ENCODE measurements around the gene C2CD4B.

The C2CD4B gene

GRCh38 chr15:62147551-62147950 is 17.5 kb downstream of the C2CD4B start:
- DNase-seq, result no peak

GRCh38 chr15:62147149-62147548 is 17.9 kb downstream of the C2CD4B start:
- DNase-seq, result no peak

GRCh38 chr15:62145015-62145735 is 19.9 kb downstream of the C2CD4B start:
- DNase-seq, result no peak

GRCh38 chr15:62142736-62143135 is 22.3 kb downstream of the C2CD4B start:
- no peak for DNase-seq

GRCh38 chr15:62141643-62142588 is 23.2 kb downstream of the C2CD4B start:
- DNase-seq, result no peak

- DNase-seq, result no peak
Measured at GRCh38 chr15:62141200-62141599, 23.9 kb downstream of the C2CD4B start.

- no peak for DNase-seq
Measured at GRCh38 chr15:62138124-62138523, 27.0 kb downstream of the C2CD4B start.

GRCh38 chr15:62136911-62137865 is 27.9 kb downstream of the C2CD4B start:
- no peak for DNase-seq

- DNase-seq, result no peak
Measured at GRCh38 chr15:62135532-62136134, 29.5 kb downstream of the C2CD4B start.

- DNase-seq, result no peak
Measured at GRCh38 chr15:62133141-62133540, 31.9 kb downstream of the C2CD4B start.

GRCh38 chr15:62128916-62129315 is 36.2 kb downstream of the C2CD4B start:
- no peak for DNase-seq

GRCh38 chr15:62126364-62126763 is 38.7 kb downstream of the C2CD4B start:
- no peak for DNase-seq

GRCh38 chr15:62125773-62126172 is 39.3 kb downstream of the C2CD4B start:
- DNase-seq, result peak; percentile 83

- no peak for DNase-seq
Measured at GRCh38 chr15:62124973-62125303, 40.1 kb downstream of the C2CD4B start.

GRCh38 chr15:62124176-62124972 is 40.7 kb downstream of the C2CD4B start:
- DNase-seq, result no peak

GRCh38 chr15:62122249-62122648 is 42.8 kb downstream of the C2CD4B start:
- DNase-seq, result no peak

- no peak for DNase-seq
Measured at GRCh38 chr15:62121273-62122015, 43.6 kb downstream of the C2CD4B start.

GRCh38 chr15:62120776-62121175 is 44.3 kb downstream of the C2CD4B start:
- no peak for DNase-seq

- DNase-seq, result no peak
Measured at GRCh38 chr15:62119874-62120273, 45.2 kb downstream of the C2CD4B start.

- no peak for DNase-seq
Measured at GRCh38 chr15:62119227-62119864, 45.7 kb downstream of the C2CD4B start.

All from NCI-H1417 treated with DMSO at 0.1 percent for 48 hours (cell line).